ENCODE data around the gene ANKRD63. TPM values are rescaled to one million over a fixed set of nuclear protein-coding genes. Genes with fewer than 3 reads are reported as not detected.

The ANKRD63 gene
- total and polyA plus RNA-seq, 4 donors, result 0.14 to 0.30 (median 0.28) TPM; not detected in 1

Other genes starting within 250 kb of the ANKRD63 start
- 100 to 1,000 TPM; 149 to 337 TPM for gene SRP14, start 243.9 kb downstream of the ANKRD63 start, total RNA-seq
- 100 to 1,000 TPM; 511 to 561 TPM for gene SRP14, start 243.9 kb downstream of the ANKRD63 start, polyA plus RNA-seq (ENCODE audit: insufficient read length in 2 of 2)
- gene BMF, start 174.2 kb downstream of the ANKRD63 start, total RNA-seq, result 10 to 100 TPM in 1 of 2 donors, 1 to 10 TPM in 1; 7.8 to 10.3 TPM
- gene BMF, start 174.2 kb downstream of the ANKRD63 start, polyA plus RNA-seq (ENCODE audit: insufficient read length in 2 of 2), result 1 to 10 TPM; 4.6 to 8.0 TPM
- 10 to 100 TPM; 24.0 to 26.5 TPM for gene BUB1B, start 122.0 kb downstream of the ANKRD63 start, total RNA-seq
- 10 to 100 TPM; 16.2 to 17.1 TPM for gene BUB1B, start 122.0 kb downstream of the ANKRD63 start, polyA plus RNA-seq (ENCODE audit: insufficient read length in 2 of 2)
- gene PAK6, start 44.0 kb downstream of the ANKRD63 start, total RNA-seq, result 1 to 10 TPM; 4.4 to 5.0 TPM
- gene PAK6, start 44.0 kb downstream of the ANKRD63 start, polyA plus RNA-seq (ENCODE audit: insufficient read length in 2 of 2), result 10 to 100 TPM; 25.6 to 25.7 TPM
- gene PLCB2, start 24.9 kb upstream of the ANKRD63 start, total RNA-seq, result 10 to 100 TPM in 1 of 2 donors, 1 to 10 TPM in 1; 7.6 to 12.0 TPM
- 10 to 100 TPM; 21.0 to 21.8 TPM for gene PLCB2, start 24.9 kb upstream of the ANKRD63 start, polyA plus RNA-seq (ENCODE audit: insufficient read length in 2 of 2)
- 10 to 100 TPM; 17.0 to 20.6 TPM for gene INAFM2, start 40.6 kb upstream of the ANKRD63 start, total RNA-seq
- 10 to 100 TPM; 26.1 to 29.6 TPM for gene INAFM2, start 40.6 kb upstream of the ANKRD63 start, polyA plus RNA-seq (ENCODE audit: insufficient read length in 2 of 2)
- gene CCDC9B, start 57.9 kb upstream of the ANKRD63 start, total RNA-seq, result 1 to 10 TPM; 1.8 to 3.0 TPM
- gene CCDC9B, start 57.9 kb upstream of the ANKRD63 start, polyA plus RNA-seq (ENCODE audit: insufficient read length in 2 of 2), result 1 to 10 TPM; 5.8 to 7.5 TPM
- not detected for gene PHGR1, start 68.0 kb upstream of the ANKRD63 start, total RNA-seq
- gene PHGR1, start 68.0 kb upstream of the ANKRD63 start, polyA plus RNA-seq (ENCODE audit: insufficient read length in 2 of 2), result not detected
- gene DISP2, start 75.2 kb upstream of the ANKRD63 start, total RNA-seq, result 10 to 100 TPM in 1 of 2 donors, 1 to 10 TPM in 1; 7.8 to 13.3 TPM
- gene DISP2, start 75.2 kb upstream of the ANKRD63 start, polyA plus RNA-seq (ENCODE audit: insufficient read length in 2 of 2), result 10 to 100 TPM; 28.6 to 43.8 TPM
- 10 to 100 TPM; 30.1 to 30.9 TPM for gene KNSTRN, start 99.7 kb upstream of the ANKRD63 start, total RNA-seq
- gene KNSTRN, start 99.7 kb upstream of the ANKRD63 start, polyA plus RNA-seq (ENCODE audit: insufficient read length in 2 of 2), result 10 to 100 TPM; 33.9 to 36.2 TPM
- gene IVD, start 122.7 kb upstream of the ANKRD63 start, total RNA-seq, result 10 to 100 TPM; 45.5 to 50.6 TPM
- gene IVD, start 122.7 kb upstream of the ANKRD63 start, polyA plus RNA-seq (ENCODE audit: insufficient read length in 2 of 2), result 100 to 1,000 TPM in 1 of 2 donors, 10 to 100 TPM in 1; 76.9 to 105 TPM
- 10 to 100 TPM in 1 of 2 donors, 1 to 10 TPM in 1; 6.2 to 14.7 TPM for gene BAHD1, start 157.9 kb upstream of the ANKRD63 start, total RNA-seq
- gene BAHD1, start 157.9 kb upstream of the ANKRD63 start, polyA plus RNA-seq (ENCODE audit: insufficient read length in 2 of 2), result 10 to 100 TPM; 22.8 to 25.3 TPM
- gene CHST14, start 187.9 kb upstream of the ANKRD63 start, total RNA-seq, result 10 to 100 TPM in 1 of 2 donors, 1 to 10 TPM in 1; 5.4 to 16.6 TPM
- 10 to 100 TPM; 20.0 to 21.9 TPM for gene CHST14, start 187.9 kb upstream of the ANKRD63 start, polyA plus RNA-seq (ENCODE audit: insufficient read length in 2 of 2)